GM12891 (cell line): ENCODE data around the gene USP7.

ENCODE experiments used
- PAX5 ChIP-seq: IDR thresholded peaks from 2 replicates; pipeline ENCODE4 v1.6.1; 2011; ENCODE audit warnings: low read length, moderate library complexity, mild to moderate bottlenecking; ENCODE audit not compliant: insufficient read depth, severe bottlenecking
- POLR2A ChIP-seq: IDR thresholded peaks from 2 replicates; pipeline ENCODE4 v1.6.1; 2011; ENCODE audit warnings: low read depth, low read length, control low read depth
- POLR2AphosphoS5 ChIP-seq: IDR thresholded peaks from 2 replicates; pipeline ENCODE4 v1.6.1; 2011; ENCODE audit warnings: low read depth, low read length, control low read depth
- POU2F2 ChIP-seq: IDR thresholded peaks from 2 replicates; pipeline ENCODE4 v1.6.1; 2011; ENCODE audit warnings: low read depth, mild to moderate bottlenecking, control low read depth, low read length, moderate library complexity
- SPI1 ChIP-seq: IDR thresholded peaks from 2 replicates; pipeline ENCODE4 v1.6.1; 2011; ENCODE audit warnings: low read depth, low read length, control low read depth
- TAF1 ChIP-seq: IDR thresholded peaks from 2 replicates; pipeline ENCODE4 v1.6.1; 2011; ENCODE audit warnings: low read depth, low read length, control low read depth

- TF ChIP-seq POLR2A (no peak), POLR2AphosphoS5 (no peak; the same call in 1 of the 2 replicates), TAF1 (no peak), PAX5 (no peak), SPI1 (no peak), POU2F2 (no peak)
Observed at GRCh38 chr16:8889893-8890548, 73.7 kb downstream of the USP7 start.
